HepG2 (cell line): ENCODE data around the gene RELL1. TPM values are rescaled to one million over a fixed set of nuclear protein-coding genes. Genes with fewer than 3 reads are reported as not detected.

Experiments
- CBX5 ChIP-seq: sonication (generic); formaldehyde crosslinking; IDR thresholded peaks from 2 replicates; pipeline ENCODE4 v1.4.0; 2020; ENCODE audit warnings: missing genetic modification reagents, borderline replicate concordance
- GMEB2 ChIP-seq: IDR thresholded peaks from 2 replicates; pipeline ENCODE4 v1.6.1; 2016; ENCODE audit warnings: missing biosample characterization, missing genetic modification reagents, low read depth
- HIVEP1 ChIP-seq: sonication (generic); formaldehyde crosslinking; IDR thresholded peaks from 2 replicates; pipeline ENCODE4 v1.4.0; 2020; ENCODE audit warnings: mild to moderate bottlenecking, missing genetic modification reagents
- HMG20A ChIP-seq: IDR thresholded peaks from 2 replicates; pipeline ENCODE4 v1.6.1; 2016; ENCODE audit warnings: borderline replicate concordance
- KAT8 ChIP-seq: IDR thresholded peaks from 2 replicates; pipeline ENCODE4 v1.6.1; 2016; ENCODE audit warnings: missing genetic modification reagents, missing compliant biosample characterization
- NONO ChIP-seq, 2 experiments: fragments of 450-650 bp in 1 of 2; sonication (generic) in 1 of 2; formaldehyde crosslinking in 1 of 2; IDR thresholded peaks in 1 of 2; conservative IDR thresholded peaks in 1 of 2; 2 replicates each; pipeline versions ENCODE4 v1.6.1 to v1.8.0; 2017 to 2022; ENCODE audit warnings: mild to moderate bottlenecking in 1 of 2, missing genetic modification reagents in 1 of 2, moderate library complexity in 1 of 2
- PLSCR1 ChIP-seq: sonication (generic); formaldehyde crosslinking; IDR thresholded peaks from 2 replicates; pipeline ENCODE4 v1.5.0; 2020; ENCODE audit warnings: missing genetic modification reagents, mild to moderate bottlenecking, borderline replicate concordance
- SKI ChIP-seq: fragments of 450-650 bp; IDR thresholded peaks from one replicate; pipeline ENCODE4 v1.6.1; 2018; ENCODE audit warnings: mild to moderate bottlenecking; ENCODE audit not compliant: partially characterized antibody
- SMC3 ChIP-seq: IDR thresholded peaks from 2 replicates; pipeline ENCODE4 v1.6.1; 2011; ENCODE audit warnings: low read length, improper control_type of control experiment
- ZFX ChIP-seq: sonication (generic); formaldehyde crosslinking; IDR thresholded peaks from 2 replicates; pipeline ENCODE4 v1.4.0; 2020; ENCODE audit warnings: mild to moderate bottlenecking, low read depth, missing genetic modification reagents, moderate library complexity
- ZMAT5 ChIP-seq: sonication (generic); formaldehyde crosslinking; IDR thresholded peaks from 2 replicates; pipeline ENCODE4 v1.5.0; 2020; ENCODE audit warnings: mild to moderate bottlenecking, low read depth, missing genetic modification reagents, borderline replicate concordance
- ZNF407 ChIP-seq: sonication (generic); formaldehyde crosslinking; IDR thresholded peaks from one replicate; pipeline ENCODE4 v1.5.1; 2020; ENCODE audit warnings: mild to moderate bottlenecking, missing genetic modification reagents; ENCODE audit errors: not compliant biosample characterization
- ZNF704 ChIP-seq: sonication (generic); formaldehyde crosslinking; IDR thresholded peaks from 2 replicates; pipeline ENCODE4 v1.8.1; 2023; ENCODE audit warnings: mild to moderate bottlenecking, inconsistent platforms, moderate library complexity, missing genetic modification reagents, borderline replicate concordance
- ZNF772 ChIP-seq: sonication (generic); formaldehyde crosslinking; IDR thresholded peaks from 2 replicates; pipeline ENCODE4 v1.5.0; 2020; ENCODE audit warnings: mild to moderate bottlenecking, missing genetic modification reagents
- ZNF788 ChIP-seq: sonication (generic); formaldehyde crosslinking; IDR thresholded peaks from 2 replicates; pipeline ENCODE4 v1.5.0; 2020; ENCODE audit warnings: mild to moderate bottlenecking, missing genetic modification reagents, borderline replicate concordance
- polyA plus RNA-seq, 8 experiments: library from polyadenylated mRNA; depleted of rRNA in 3 of 8; stranded (reverse) in 7 of 8; unstranded in 1 of 8; fragments of >200 nt; fragmentation: Illumina TruSeq in 4 of 8; extraction: Trizol in 4 of 8; gene quantifications; 2 replicates each; pipeline versions ENCODE4 v1.2.1 to v1.2.3, GENCODE V29; 2011 to 2016; ENCODE audit warnings: low read depth in 4 of 8, missing spikeins in 1 of 8, mixed read lengths in 1 of 8; ENCODE audit not compliant: insufficient read depth in 1 of 8
- total RNA-seq, 5 experiments: library from RNA; depleted of rRNA; stranded (reverse); fragments of >200 nt; fragmentation: Illumina TruSeq; extraction: Trizol; gene quantifications; 2 replicates each; pipeline ENCODE4 v1.2.3, GENCODE V29; 2016; ENCODE audit warnings: low read depth in 1 of 5

Gene RELL1
- total and polyA plus RNA-seq, 2 of the 13 experiments (the other 11 are each of a cell fraction or from before 2014, with no cell fraction given), result 8.4 to 58.4 TPM

- TF ChIP-seq HIVEP1 (CRISPR knock-in tag) (no peak), ZNF704 (CRISPR knock-in tag) (0 out of 2 replicates have a peak, but pooled peaks have one; percentile 44), GMEB2 (CRISPR knock-in tag) (no peak), ZNF407 (CRISPR knock-in tag) (no peak), ZFX (CRISPR knock-in tag) (no peak), ZMAT5 (CRISPR knock-in tag) (no peak), SMC3 (peak; percentile 91), SKI (no peak), KAT8 (CRISPR knock-in tag) (0 out of 2 replicates have a peak, but pooled peaks have one; percentile 28), NONO (IDR thresholded peaks at IDR 0.05) (no peak), NONO (CRISPR knock-in tag; conservative IDR thresholded peaks at IDR 0.05) (no peak), HMG20A (no peak), ZNF772 (CRISPR knock-in tag) (no peak), ZNF788 (CRISPR knock-in tag) (no peak; the same call in 1 of the 2 replicates), CBX5 (CRISPR knock-in tag) (peak; percentile 35; the same call in 1 of the 2 replicates), PLSCR1 (no peak)
Observed at GRCh38 chr4:37603070-37603468, 83.1 kb downstream of the RELL1 start (continued).
